Activated CD4-positive, alpha-beta T cell treated with anti-CD3 and anti-CD28 coated beads for 36 hours (primary cell): ENCODE data around the gene LRRC4C. TPM values are rescaled to one million over a fixed set of nuclear protein-coding genes. Genes with fewer than 3 reads are reported as not detected.

Source experiments
- ATAC-seq: fragments of 200-7000 bp; cut with Tn5 transposase; one replicate; pipeline ENCODE4 v1.10.0; 2021; ENCODE audit warnings: mild to moderate bottlenecking, moderate library complexity
- CTCF ChIA-PET: fragments of 350-600 bp; sonication (Branson Sonifier 250); formaldehyde crosslinking; loops from one replicate; lab custom pipeline; 2021; ENCODE audit warnings: antibody characterized with exemption; lab: Charles Lee
- POLR2A ChIA-PET: fragments of 350-600 bp; sonication (Branson Sonifier 250); formaldehyde crosslinking; loops from one replicate; lab custom pipeline; 2021; ENCODE audit warnings: antibody characterized with exemption, inconsistent platforms; lab: Charles Lee
- DNase-seq: peaks from one replicate; pipeline ENCODE4 v3.0.0-alpha.2; 2020
- H3K27ac Mint-ChIP-seq: one replicate; pipeline ENCODE4 v1.8.0; 2021; ENCODE audit warnings: mixed read lengths
- H3K27me3 Mint-ChIP-seq: one replicate; pipeline ENCODE4 v1.8.0; 2021; ENCODE audit warnings: mixed read lengths
- H3K36me3 Mint-ChIP-seq: one replicate; pipeline ENCODE4 v1.8.0; 2021; ENCODE audit warnings: low read depth, mixed read lengths
- H3K4me1 Mint-ChIP-seq: one replicate; pipeline ENCODE4 v1.8.0; 2021; ENCODE audit warnings: mixed read lengths
- H3K4me3 Mint-ChIP-seq: one replicate; pipeline ENCODE4 v1.8.0; 2021; ENCODE audit warnings: mild to moderate bottlenecking, moderate library complexity, mixed read lengths
- H3K9me3 Mint-ChIP-seq: one replicate; pipeline ENCODE4 v1.8.0; 2021; ENCODE audit warnings: low read depth, mixed read lengths
- intact Hi-C, 2 experiments: fragments of 100-400 bp; cut with DNase I in 1 of 2; cut with micrococcal nuclease in 1 of 2; formaldehyde crosslinking; loops; one replicate each; pipeline versions ENCODE4 v1.14.2 to v1.15.1; 2022 to 2024; cut with DNase I, micrococcal nuclease
- total RNA-seq, 2 experiments: library from RNA; stranded (reverse); gene quantifications; one replicate each; pipeline ENCODE4 v1.2.3, GENCODE V29; 2021

Gene LRRC4C
- total RNA-seq, 2 experiments from 2014 or later, result not detected

- no peak for ATAC-seq
- intact Hi-C loops, result no loop called here
- no peak for DNase-seq
- no peaks in the 10 kb centered on the region for H3K36me3 Mint-ChIP-seq
- POLR2A ChIA-PET, result no interaction called here
- CTCF ChIA-PET, result no interaction called here
- H3K27ac Mint-ChIP-seq, result no peak overlapping the region
- H3K27me3 Mint-ChIP-seq, result peaks cover 14% of the 10 kb centered on the region
- H3K4me1 Mint-ChIP-seq, result no peaks in the 10 kb centered on the region
- H3K9me3 Mint-ChIP-seq, result no peaks in the 10 kb centered on the region
- H3K4me3 Mint-ChIP-seq, result no peak overlapping the region
Observed at GRCh38 chr11:41457216-41458014, 2.0 kb downstream of the LRRC4C start.

DNA sequence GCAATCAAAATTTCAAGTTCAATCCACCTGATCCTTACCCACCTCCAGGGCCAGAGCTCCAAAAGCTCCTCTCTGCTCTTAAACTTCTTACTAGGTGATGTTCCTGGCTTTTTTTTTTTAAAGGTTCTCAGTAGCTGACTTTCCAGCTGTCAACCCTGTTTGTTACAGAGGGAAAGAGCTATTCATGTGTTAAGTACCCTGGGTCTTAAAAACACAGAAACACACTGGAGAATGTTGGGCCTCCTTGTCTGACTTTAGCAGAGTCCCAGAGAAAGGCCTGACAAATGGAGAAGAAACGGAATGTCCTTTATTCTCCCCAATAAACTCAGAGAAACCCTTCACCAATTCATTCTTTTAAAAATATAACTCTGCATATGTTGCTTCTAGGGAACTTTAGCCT lies 3.2 kb downstream of the LRRC4C start:
- Mint-ChIP-seq H3K27me3 (peaks cover 14% of the 10 kb centered on the region), H3K4me1 (no peaks in the 10 kb centered on the region), H3K4me3 (no peak overlapping the region), H3K9me3 (no peaks in the 10 kb centered on the region), H3K27ac (no peak overlapping the region), H3K36me3 (no peaks in the 10 kb centered on the region)
- ATAC-seq (no peak), DNase-seq (no peak)
- CTCF ChIA-PET, result interaction anchor here (0.6 kb wide), 1 partner anchor 1827 kb away, joined by 4 read pairs; no protein-coding TSS in a partner anchor
- intact Hi-C loops, result no loop called here
- POLR2A ChIA-PET, result no interaction called here

- no peaks in the 10 kb centered on the region for H3K27me3 Mint-ChIP-seq
- no peaks in the 10 kb centered on the region for H3K4me1 Mint-ChIP-seq
- POLR2A ChIA-PET, result no interaction called here
- no peaks in the 10 kb centered on the region for H3K9me3 Mint-ChIP-seq
- H3K27ac Mint-ChIP-seq, result no peak overlapping the region
- intact Hi-C loops, result no loop called here
- CTCF ChIA-PET, result no interaction called here
- ATAC-seq (no peak), DNase-seq (no peak)
- H3K36me3 Mint-ChIP-seq, result no peaks in the 10 kb centered on the region
- no peak overlapping the region for H3K4me3 Mint-ChIP-seq
Observed at GRCh38 chr11:41451011-41451410, 8.4 kb downstream of the LRRC4C start.

DNA sequence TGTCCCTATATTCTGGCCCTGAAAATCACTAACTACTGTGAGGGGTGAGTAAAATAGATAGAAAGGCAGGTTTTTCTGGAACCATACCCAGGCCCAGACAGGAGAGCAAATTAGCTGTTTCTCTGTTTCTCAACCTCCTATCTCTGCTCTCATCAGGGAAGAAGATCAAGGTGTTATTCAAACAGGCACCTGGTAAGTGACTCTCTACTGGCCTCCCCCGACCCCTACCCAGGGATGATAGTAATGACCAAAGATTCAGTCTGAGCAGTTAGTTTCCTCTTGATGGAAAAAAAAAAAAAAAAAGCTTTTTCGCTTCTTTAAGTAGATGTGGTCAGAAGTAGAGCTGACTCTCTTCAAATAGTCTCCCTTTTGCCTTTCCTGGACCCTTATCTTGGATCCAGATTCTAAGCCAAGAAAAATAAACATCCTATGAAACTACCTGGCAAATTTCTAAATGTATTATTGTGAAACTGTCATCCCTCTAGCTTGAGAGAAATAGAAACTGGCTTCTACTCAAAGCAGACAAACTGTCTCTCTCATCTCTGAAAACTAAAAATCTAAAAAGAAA lies 9.9 kb downstream of the LRRC4C start:
- Mint-ChIP-seq H3K4me1 (no peaks in the 10 kb centered on the region), H3K9me3 (peaks cover 5% of the 10 kb centered on the region), H3K36me3 (no peaks in the 10 kb centered on the region), H3K27ac (no peak overlapping the region), H3K27me3 (no peaks in the 10 kb centered on the region), H3K4me3 (no peak overlapping the region)
- ATAC-seq (no peak), DNase-seq (no peak)
- POLR2A ChIA-PET, result no interaction called here
- intact Hi-C loops, result no loop called here
- CTCF ChIA-PET, result interaction anchor here (1.3 kb wide), 1 partner anchor 21 kb away, joined by 4 read pairs; no protein-coding TSS in a partner anchor

- H3K27me3 Mint-ChIP-seq, result no peaks in the 10 kb centered on the region
- peaks cover 8% of the 10 kb centered on the region for H3K9me3 Mint-ChIP-seq
- ChIA-PET CTCF (no interaction called here), POLR2A (no interaction called here)
- ATAC-seq (no peak), DNase-seq (no peak)
- H3K4me1 Mint-ChIP-seq, result no peaks in the 10 kb centered on the region
- H3K4me3 Mint-ChIP-seq, result no peak overlapping the region
- intact Hi-C loops, result no loop called here
- no peak overlapping the region for H3K27ac Mint-ChIP-seq
- no peaks in the 10 kb centered on the region for H3K36me3 Mint-ChIP-seq
Observed at GRCh38 chr11:41446566-41446965, 12.9 kb downstream of the LRRC4C start.

DNA sequence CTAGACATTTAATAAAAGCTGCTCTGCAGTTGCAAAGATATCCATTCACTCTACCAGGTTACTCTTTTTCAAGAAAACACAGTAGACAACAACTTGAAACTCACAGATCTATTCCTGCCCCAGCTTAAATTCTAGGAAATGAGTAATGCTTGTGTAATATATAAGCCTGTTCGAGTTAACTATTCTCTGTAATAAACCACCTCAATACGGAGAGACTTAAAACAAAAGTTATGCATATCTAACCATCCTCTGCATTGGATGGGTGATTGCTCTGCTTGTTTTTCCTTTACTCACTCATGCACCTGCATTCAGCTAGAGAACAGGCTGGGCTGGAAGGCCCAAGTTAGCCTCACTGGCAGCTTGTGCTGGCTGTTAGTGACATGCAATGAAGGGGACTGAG lies 13.3 kb downstream of the LRRC4C start:
- ATAC-seq (no peak), DNase-seq (no peak)
- intact Hi-C loops, result no loop called here
- POLR2A ChIA-PET, result no interaction called here
- H3K4me3 Mint-ChIP-seq, result no peak overlapping the region
- no peaks in the 10 kb centered on the region for H3K4me1 Mint-ChIP-seq
- H3K27ac Mint-ChIP-seq, result no peak overlapping the region
- peaks cover 8% of the 10 kb centered on the region for H3K9me3 Mint-ChIP-seq
- no peaks in the 10 kb centered on the region for H3K27me3 Mint-ChIP-seq
- no peaks in the 10 kb centered on the region for H3K36me3 Mint-ChIP-seq
- CTCF ChIA-PET, result no interaction called here

DNA sequence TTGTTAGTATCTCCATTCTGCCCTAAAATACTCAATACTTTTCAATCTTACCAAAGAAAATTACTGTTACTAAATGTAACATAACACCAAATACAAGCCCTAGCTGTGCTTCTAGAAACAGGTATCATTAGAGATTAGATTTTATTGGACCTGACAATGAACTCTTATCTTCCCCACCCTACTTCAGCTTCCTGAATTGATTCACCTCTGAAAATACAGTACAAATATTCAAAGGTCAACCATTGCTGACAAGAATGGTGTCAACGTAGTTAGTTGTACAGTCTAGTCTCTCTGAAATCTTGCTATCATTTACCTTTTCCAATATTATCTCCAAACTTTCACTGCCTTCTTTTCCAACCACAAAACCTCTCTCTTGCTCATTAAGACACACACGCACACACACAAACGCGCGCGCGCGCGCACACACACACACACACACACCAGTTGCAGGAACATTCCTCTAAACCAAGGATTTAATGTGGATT lies 22.4 kb downstream of the LRRC4C start:
- intact Hi-C loops, result no loop called here
- Mint-ChIP-seq H3K36me3 (no peaks in the 10 kb centered on the region), H3K27ac (no peak overlapping the region), H3K4me1 (no peaks in the 10 kb centered on the region), H3K4me3 (no peak overlapping the region), H3K9me3 (peaks cover 3% of the 10 kb centered on the region), H3K27me3 (no peaks in the 10 kb centered on the region)
- POLR2A ChIA-PET, result no interaction called here
- CTCF ChIA-PET, result no interaction called here
- ATAC-seq (no peak), DNase-seq (no peak)

GRCh38 chr11:41435531-41435930 lies 23.9 kb downstream of the LRRC4C start:
- Mint-ChIP-seq H3K9me3 (peaks cover 3% of the 10 kb centered on the region), H3K27me3 (no peaks in the 10 kb centered on the region), H3K36me3 (no peaks in the 10 kb centered on the region), H3K4me3 (no peak overlapping the region), H3K4me1 (no peaks in the 10 kb centered on the region), H3K27ac (no peak overlapping the region)
- intact Hi-C loops, result no loop called here
- POLR2A ChIA-PET, result no interaction called here
- DNase-seq, result no peak
- CTCF ChIA-PET, result no interaction called here
- ATAC-seq, result no peak

DNA sequence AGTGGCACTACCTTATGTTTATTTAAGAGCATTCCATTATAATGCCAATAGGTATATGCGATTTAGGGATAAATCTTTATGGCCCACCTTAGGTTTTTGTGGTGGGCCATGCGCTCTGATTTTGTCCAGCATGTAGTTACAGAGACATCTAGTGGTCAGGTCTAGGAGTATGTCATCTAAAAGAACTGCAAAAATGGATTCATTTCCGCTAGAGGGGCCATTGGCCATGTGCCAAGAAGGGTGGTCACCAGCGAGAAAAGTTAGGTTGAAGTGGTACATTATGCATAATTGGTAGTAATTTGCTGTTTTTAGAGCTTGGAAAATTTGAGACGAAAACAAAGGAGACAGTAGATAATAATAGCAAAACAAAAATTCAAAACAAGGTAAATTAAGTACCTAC lies 27.7 kb downstream of the LRRC4C start:
- Mint-ChIP-seq H3K9me3 (peaks cover 6% of the 10 kb centered on the region), H3K36me3 (no peaks in the 10 kb centered on the region), H3K4me1 (no peaks in the 10 kb centered on the region), H3K4me3 (no peak overlapping the region), H3K27ac (no peak overlapping the region), H3K27me3 (no peaks in the 10 kb centered on the region)
- ATAC-seq (no peak), DNase-seq (no peak)
- POLR2A ChIA-PET, result no interaction called here
- CTCF ChIA-PET, result no interaction called here
- intact Hi-C loops, result no loop called here

- ChIA-PET CTCF (interaction anchor here (0.6 kb wide), 1 partner anchor 8 kb away, joined by 3 read pairs; no protein-coding TSS in a partner anchor), POLR2A (no interaction called here)
- DNase-seq, result no peak
- Mint-ChIP-seq H3K27me3 (no peaks in the 10 kb centered on the region), H3K4me3 (no peak overlapping the region), H3K4me1 (no peaks in the 10 kb centered on the region), H3K27ac (no peak overlapping the region), H3K36me3 (no peaks in the 10 kb centered on the region), H3K9me3 (peaks cover under 1% of the 10 kb centered on the region)
- intact Hi-C loops, result no loop called here
- ATAC-seq, result no peak
Observed at GRCh38 chr11:41419901-41420300, 39.6 kb downstream of the LRRC4C start.

DNA sequence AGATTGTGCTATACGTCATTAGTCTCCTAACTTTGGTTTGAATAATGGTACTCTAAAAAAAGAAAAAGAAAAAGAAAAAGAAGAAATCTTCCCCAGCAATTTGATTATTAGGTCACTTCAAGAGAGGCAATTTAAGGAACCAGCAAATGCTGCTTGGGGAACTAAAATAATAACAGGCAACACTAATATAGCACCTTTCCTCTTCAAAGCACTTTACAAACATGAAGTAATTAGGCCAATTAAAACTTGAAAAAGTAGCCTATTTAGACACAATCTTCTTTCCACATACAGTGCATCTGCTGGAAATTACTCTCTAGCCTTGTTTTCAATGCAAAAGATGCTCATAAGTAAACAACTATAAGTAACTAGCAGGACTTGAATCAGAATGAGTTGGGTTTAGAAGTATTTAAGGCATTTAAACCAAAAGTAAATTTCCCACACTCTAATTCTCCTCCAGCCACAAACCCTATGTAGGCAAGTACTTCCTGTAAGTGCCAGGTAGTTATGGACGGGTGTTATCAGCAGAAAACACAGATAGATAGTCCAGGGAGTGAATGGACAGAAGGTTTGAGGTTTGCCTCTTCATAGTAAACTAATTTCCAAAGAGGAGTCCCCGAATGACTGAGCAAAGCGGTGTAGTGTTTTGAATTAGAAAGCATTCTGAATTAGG lies 44.5 kb downstream of the LRRC4C start:
- Mint-ChIP-seq H3K27me3 (no peaks in the 10 kb centered on the region), H3K4me1 (no peaks in the 10 kb centered on the region), H3K36me3 (no peaks in the 10 kb centered on the region), H3K9me3 (peaks cover 6% of the 10 kb centered on the region), H3K27ac (no peak overlapping the region), H3K4me3 (no peak overlapping the region)
- no peak for DNase-seq
- ChIA-PET CTCF (no interaction called here), POLR2A (no interaction called here)
- no peak for ATAC-seq
- intact Hi-C loops, result no loop called here

- Mint-ChIP-seq H3K27ac (no peak overlapping the region), H3K4me3 (no peak overlapping the region), H3K27me3 (no peaks in the 10 kb centered on the region), H3K4me1 (no peaks in the 10 kb centered on the region), H3K9me3 (peaks cover 6% of the 10 kb centered on the region), H3K36me3 (no peaks in the 10 kb centered on the region)
- CTCF ChIA-PET, result no interaction called here
- intact Hi-C loops, result no loop called here
- no peak for ATAC-seq
- POLR2A ChIA-PET, result no interaction called here
- DNase-seq, result no peak
Observed at GRCh38 chr11:41413843-41414242, 45.6 kb downstream of the LRRC4C start.
